ENCODE data around the gene TKFC. TPM values are rescaled to one million over a fixed set of nuclear protein-coding genes. Genes with fewer than 3 reads are reported as not detected.

The TKFC gene
- total RNA-seq, 1 donor = 30.0 TPM

GRCh38 chr11:61328351-61328750, 4.7 kb upstream of the TKFC start:
- H3K9me3 ChIP-seq (ENCODE audit: low read depth, low read length) = no peaks in the 10 kb centered on the region
- no peaks in the 10 kb centered on the region for H3K27me3 ChIP-seq (ENCODE audit: insufficient read depth, low read length)
- H2AFZ ChIP-seq (ENCODE audit: low read length) = no peak overlapping the region
- H3K4me1 ChIP-seq (ENCODE audit: insufficient read depth, low read length) = peaks cover 24% of the 10 kb centered on the region
- TF ChIP-seq CTCF (IDR thresholded peaks at IDR 0.05; ENCODE audit: extremely low read depth, low read depth, low read length) = no peak
- peak overlapping the region; percentile 49 for H3K27ac ChIP-seq (ENCODE audit: low read depth, low read length)
- peaks cover 62% of the 10 kb centered on the region for H3K36me3 ChIP-seq (ENCODE audit: insufficient read depth, low read length)
- no peak overlapping the region for H3K4me2 ChIP-seq (ENCODE audit: insufficient read depth, low read length)
- DNase-seq (ENCODE audit: insufficient read length, low spot score, missing footprints) = no peak
- peaks cover 44% of the 10 kb centered on the region for H4K20me1 ChIP-seq (ENCODE audit: insufficient read depth, low read length)
- H3K79me2 ChIP-seq (ENCODE audit: insufficient read depth, low read length) = peaks cover 87% of the 10 kb centered on the region
- no peak overlapping the region for H3K4me3 ChIP-seq (ENCODE audit: insufficient read depth, low read length)

GRCh38 chr11:61329871-61330270, 3.2 kb upstream of the TKFC start:
- H3K4me3 ChIP-seq (ENCODE audit: insufficient read depth, low read length) = no peak overlapping the region
- H3K4me2 ChIP-seq (ENCODE audit: insufficient read depth, low read length) = no peak overlapping the region
- H2AFZ ChIP-seq (ENCODE audit: low read length) = no peak overlapping the region
- H3K36me3 ChIP-seq (ENCODE audit: insufficient read depth, low read length) = peaks cover 48% of the 10 kb centered on the region
- peaks cover 39% of the 10 kb centered on the region for H3K4me1 ChIP-seq (ENCODE audit: insufficient read depth, low read length)
- H3K9me3 ChIP-seq (ENCODE audit: low read depth, low read length) = no peaks in the 10 kb centered on the region
- peak; percentile 17 for DNase-seq (ENCODE audit: insufficient read length, low spot score, missing footprints)
- TF ChIP-seq CTCF (IDR thresholded peaks at IDR 0.05; ENCODE audit: extremely low read depth, low read depth, low read length) = no peak
- peaks cover 82% of the 10 kb centered on the region for H3K79me2 ChIP-seq (ENCODE audit: insufficient read depth, low read length)
- H4K20me1 ChIP-seq (ENCODE audit: insufficient read depth, low read length) = peaks cover 44% of the 10 kb centered on the region
- H3K27ac ChIP-seq (ENCODE audit: low read depth, low read length) = no peak overlapping the region
- H3K27me3 ChIP-seq (ENCODE audit: insufficient read depth, low read length) = no peaks in the 10 kb centered on the region

GRCh38 chr11:61331651-61332050, 1.4 kb upstream of the TKFC start:
- no peak overlapping the region for H2AFZ ChIP-seq (ENCODE audit: low read length)
- H3K27me3 ChIP-seq (ENCODE audit: insufficient read depth, low read length) = no peaks in the 10 kb centered on the region
- peaks cover 42% of the 10 kb centered on the region for H4K20me1 ChIP-seq (ENCODE audit: insufficient read depth, low read length)
- H3K4me2 ChIP-seq (ENCODE audit: insufficient read depth, low read length) = peak overlapping the region; percentile 98
- peak overlapping the region; percentile 91 for H3K4me3 ChIP-seq (ENCODE audit: insufficient read depth, low read length)
- peak; percentile 71 for DNase-seq (ENCODE audit: insufficient read length, low spot score, missing footprints)
- peaks cover 65% of the 10 kb centered on the region for H3K79me2 ChIP-seq (ENCODE audit: insufficient read depth, low read length)
- H3K9me3 ChIP-seq (ENCODE audit: low read depth, low read length) = no peaks in the 10 kb centered on the region
- peak overlapping the region; percentile 91 for H3K27ac ChIP-seq (ENCODE audit: low read depth, low read length)
- TF ChIP-seq CTCF (IDR thresholded peaks at IDR 0.05; ENCODE audit: extremely low read depth, low read depth, low read length) = no peak
- peaks cover 32% of the 10 kb centered on the region for H3K36me3 ChIP-seq (ENCODE audit: insufficient read depth, low read length)
- peaks cover 46% of the 10 kb centered on the region for H3K4me1 ChIP-seq (ENCODE audit: insufficient read depth, low read length)

- H3K27me3 ChIP-seq (ENCODE audit: insufficient read depth, low read length) = no peaks in the 10 kb centered on the region
- peaks cover 46% of the 10 kb centered on the region for H3K4me1 ChIP-seq (ENCODE audit: insufficient read depth, low read length)
- no peak for TF ChIP-seq CTCF (IDR thresholded peaks at IDR 0.05; ENCODE audit: extremely low read depth, low read depth, low read length)
- peak overlapping the region; percentile 91 for H3K27ac ChIP-seq (ENCODE audit: low read depth, low read length)
- no peaks in the 10 kb centered on the region for H3K9me3 ChIP-seq (ENCODE audit: low read depth, low read length)
- peaks cover 58% of the 10 kb centered on the region for H3K79me2 ChIP-seq (ENCODE audit: insufficient read depth, low read length)
- peak overlapping the region; percentile 98 for H3K4me2 ChIP-seq (ENCODE audit: insufficient read depth, low read length)
- H3K4me3 ChIP-seq (ENCODE audit: insufficient read depth, low read length) = peak overlapping the region; percentile 91
- H2AFZ ChIP-seq (ENCODE audit: low read length) = peak overlapping the region; percentile 90
- DNase-seq (ENCODE audit: insufficient read length, low spot score, missing footprints) = peak; percentile 85
- H4K20me1 ChIP-seq (ENCODE audit: insufficient read depth, low read length) = peaks cover 39% of the 10 kb centered on the region
- H3K36me3 ChIP-seq (ENCODE audit: insufficient read depth, low read length) = peaks cover 25% of the 10 kb centered on the region
Measured at GRCh38 chr11:61332281-61332796, 689 bp upstream of the TKFC start.
